ENCODE results near the gene PLCL2.

Gene PLCL2

DNA sequence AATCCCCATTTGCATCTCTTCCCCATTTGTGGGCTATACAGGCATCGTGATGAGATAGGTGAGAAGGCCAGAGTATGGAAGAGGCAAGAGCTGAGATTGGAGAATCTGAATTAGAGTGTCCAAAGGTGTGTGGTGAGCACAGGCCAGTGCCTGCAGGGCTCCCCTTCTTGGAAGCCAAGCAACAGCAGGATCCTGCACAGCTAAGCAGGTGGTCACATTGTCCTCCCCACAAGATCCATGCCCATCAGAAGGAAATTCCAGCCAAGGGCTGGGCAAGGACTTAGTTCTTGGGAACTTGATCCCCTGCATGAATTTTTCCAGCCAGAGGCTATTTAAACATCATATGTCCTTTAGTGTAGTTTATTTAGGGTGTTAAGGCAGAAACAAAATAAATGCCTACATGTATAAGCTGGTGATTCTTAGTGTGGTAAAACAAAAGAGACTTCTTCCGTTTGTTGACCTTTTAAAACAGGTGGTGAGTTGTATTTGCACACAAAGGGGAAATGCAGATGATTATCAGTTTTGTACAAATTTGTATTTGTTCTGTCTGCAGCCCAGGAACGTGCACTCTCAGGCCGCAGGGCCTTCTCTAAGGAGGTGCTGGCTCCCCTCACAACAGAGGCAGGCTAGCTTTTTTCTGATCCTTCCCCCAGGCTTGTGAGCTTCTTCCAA lies 110.2 kb downstream of the PLCL2 start:
- H3K4me1 ChIP-seq: no peaks in the 10 kb centered on the region
- no peaks in the 10 kb centered on the region for H3K9me3 ChIP-seq
- no peaks in the 10 kb centered on the region for H3K36me3 ChIP-seq
- DNase-seq: no peak
- H3K27me3 ChIP-seq: no peaks in the 10 kb centered on the region
- no peak overlapping the region for H3K4me3 ChIP-seq
- no peak overlapping the region for H3K27ac ChIP-seq
- intact Hi-C loops (cut with DNase I; ENCODE audit: low total_unique reads): no loop called here
- TF ChIP-seq, protein P1, sequence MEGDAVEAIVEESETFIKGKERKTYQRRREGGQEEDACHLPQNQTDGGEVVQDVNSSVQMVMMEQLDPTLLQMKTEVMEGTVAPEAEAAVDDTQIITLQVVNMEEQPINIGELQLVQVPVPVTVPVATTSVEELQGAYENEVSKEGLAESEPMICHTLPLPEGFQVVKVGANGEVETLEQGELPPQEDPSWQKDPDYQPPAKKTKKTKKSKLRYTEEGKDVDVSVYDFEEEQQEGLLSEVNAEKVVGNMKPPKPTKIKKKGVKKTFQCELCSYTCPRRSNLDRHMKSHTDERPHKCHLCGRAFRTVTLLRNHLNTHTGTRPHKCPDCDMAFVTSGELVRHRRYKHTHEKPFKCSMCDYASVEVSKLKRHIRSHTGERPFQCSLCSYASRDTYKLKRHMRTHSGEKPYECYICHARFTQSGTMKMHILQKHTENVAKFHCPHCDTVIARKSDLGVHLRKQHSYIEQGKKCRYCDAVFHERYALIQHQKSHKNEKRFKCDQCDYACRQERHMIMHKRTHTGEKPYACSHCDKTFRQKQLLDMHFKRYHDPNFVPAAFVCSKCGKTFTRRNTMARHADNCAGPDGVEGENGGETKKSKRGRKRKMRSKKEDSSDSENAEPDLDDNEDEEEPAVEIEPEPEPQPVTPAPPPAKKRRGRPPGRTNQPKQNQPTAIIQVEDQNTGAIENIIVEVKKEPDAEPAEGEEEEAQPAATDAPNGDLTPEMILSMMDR (IDR thresholded peaks at IDR 0.05): no peak

DNA sequence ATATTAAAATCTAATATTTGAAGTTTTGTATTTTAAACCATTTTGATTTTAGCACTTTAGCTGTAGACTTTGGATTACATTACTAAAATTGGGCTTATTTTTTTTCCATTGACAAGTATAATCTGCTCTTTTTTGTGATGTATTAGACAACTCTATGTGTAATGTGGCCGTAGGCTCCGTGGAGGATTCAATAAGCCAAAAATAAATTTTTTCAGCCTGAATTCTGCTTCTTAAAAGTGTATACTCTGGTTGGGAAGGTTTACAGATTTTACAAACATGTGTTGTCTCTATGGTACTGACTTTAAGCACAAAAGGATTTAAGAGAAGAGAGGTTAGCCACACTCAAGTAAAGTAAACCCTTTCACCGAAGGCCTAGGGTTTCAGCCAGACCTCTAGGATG lies 110.8 kb downstream of the PLCL2 start:
- Histone ChIP-seq H3K36me3 (no peaks in the 10 kb centered on the region), H3K4me1 (no peaks in the 10 kb centered on the region), H3K9me3 (no peaks in the 10 kb centered on the region), H3K27ac (no peak overlapping the region), H3K4me3 (no peak overlapping the region), H3K27me3 (no peaks in the 10 kb centered on the region)
- intact Hi-C loops (cut with DNase I; ENCODE audit: low total_unique reads): no loop called here
- TF ChIP-seq, protein P1 (IDR thresholded peaks at IDR 0.05): no peak
- no peak for DNase-seq

DNA sequence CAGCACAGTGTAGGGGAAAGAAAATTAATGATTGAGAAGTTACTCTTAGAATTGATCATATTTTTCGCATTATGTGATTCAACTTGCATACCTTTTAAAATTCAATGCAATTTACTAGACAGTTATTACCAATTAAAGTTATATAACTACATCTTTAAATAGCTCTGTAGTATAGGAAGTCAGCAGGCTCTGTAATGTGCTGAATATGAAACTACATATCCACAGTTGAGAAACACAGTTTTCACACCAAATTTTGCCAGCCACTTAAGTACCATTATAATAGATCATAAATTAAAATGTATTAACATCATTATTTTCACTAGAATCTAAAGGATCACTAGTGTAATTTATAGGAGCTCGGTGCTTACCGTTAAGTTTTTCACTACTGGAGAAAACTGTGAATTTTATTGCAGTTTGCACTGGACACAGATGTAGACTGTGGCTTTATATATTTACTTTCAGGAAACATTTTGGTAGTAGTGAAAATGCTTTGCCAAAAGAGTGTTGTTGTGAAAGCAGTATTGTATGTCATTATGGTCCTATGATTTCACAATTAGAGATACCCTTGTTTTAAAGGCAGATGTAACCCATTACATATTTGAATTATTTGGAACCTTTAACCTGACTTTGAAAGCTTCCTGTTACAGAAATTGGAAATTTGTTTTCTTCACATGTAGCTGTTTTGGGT lies 113.6 kb downstream of the PLCL2 start:
- Histone ChIP-seq H3K27ac (no peak overlapping the region), H3K9me3 (peaks cover 0 to 3% (median 0%) of the 10 kb centered on the region in 3 donors), H3K4me1 (no peaks in the 10 kb centered on the region), H3K4me3 (no peak overlapping the region), H3K27me3 (no peaks in the 10 kb centered on the region), H3K36me3 (no peaks in the 10 kb centered on the region)
- intact Hi-C loops (cut with DNase I; ENCODE audit: low total_unique reads): no loop called here
- DNase-seq: no peak
- TF ChIP-seq, protein P1 (IDR thresholded peaks at IDR 0.05): no peak

DNA sequence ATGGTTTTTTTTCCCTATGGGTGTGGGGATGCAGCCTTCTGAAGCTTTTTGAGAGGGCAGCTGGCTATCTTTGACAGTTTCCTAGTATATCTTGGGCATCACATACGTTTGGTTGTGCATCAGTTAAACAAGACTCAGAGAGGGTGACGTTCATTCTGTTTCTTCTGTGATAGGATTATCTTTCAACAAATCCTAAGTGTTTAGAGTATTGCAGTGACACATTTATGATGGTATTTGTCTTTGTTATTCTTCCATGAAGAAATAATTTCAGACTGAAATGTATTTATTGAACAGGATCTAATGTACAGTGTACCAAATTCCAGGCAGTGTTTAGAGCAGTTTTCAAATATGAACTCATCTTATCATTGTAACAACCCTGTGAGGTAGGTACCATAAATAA lies 114.4 kb downstream of the PLCL2 start:
- DNase-seq: no peak
- peaks cover 0 to 3% (median 0%) of the 10 kb centered on the region in 3 donors for H3K9me3 ChIP-seq
- H3K27ac ChIP-seq: no peak overlapping the region
- intact Hi-C loops (cut with DNase I; ENCODE audit: low total_unique reads): no loop called here
- no peaks in the 10 kb centered on the region for H3K36me3 ChIP-seq
- TF ChIP-seq, protein P1 (IDR thresholded peaks at IDR 0.05): no peak
- H3K4me1 ChIP-seq: no peaks in the 10 kb centered on the region
- no peak overlapping the region for H3K4me3 ChIP-seq
- H3K27me3 ChIP-seq: no peaks in the 10 kb centered on the region

DNA sequence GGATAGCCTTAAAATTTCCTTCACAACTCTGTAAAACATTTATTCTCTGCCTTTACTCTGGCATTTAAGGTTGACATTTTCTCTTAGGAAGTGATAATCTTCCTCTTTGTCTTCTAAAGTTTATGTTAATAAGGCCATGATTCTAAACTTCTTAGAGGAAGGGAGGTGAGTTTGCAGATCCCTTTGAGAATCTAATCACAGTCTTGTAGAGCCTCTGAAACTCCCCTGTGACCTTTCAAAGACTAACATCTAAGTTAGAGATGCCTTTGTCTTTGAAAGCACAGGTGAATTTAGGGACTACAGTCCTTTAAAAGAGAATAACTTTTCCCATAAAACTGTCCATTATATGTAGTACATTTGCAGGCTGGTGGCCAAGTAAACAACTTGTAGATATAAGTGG lies 115.1 kb downstream of the PLCL2 start:
- intact Hi-C loops (cut with DNase I; ENCODE audit: low total_unique reads): no loop called here
- H3K27me3 ChIP-seq: no peaks in the 10 kb centered on the region
- no peaks in the 10 kb centered on the region for H3K4me1 ChIP-seq
- H3K27ac ChIP-seq: no peak overlapping the region
- H3K36me3 ChIP-seq: no peaks in the 10 kb centered on the region
- no peak overlapping the region for H3K4me3 ChIP-seq
- TF ChIP-seq, protein P1 (IDR thresholded peaks at IDR 0.05): no peak
- DNase-seq: no peak
- H3K9me3 ChIP-seq: peaks cover 0 to 3% (median 0%) of the 10 kb centered on the region in 3 donors

Data from tibial artery (tissue), 4 donors.